Natural killer cell (primary cell): Measurements from ENCODE around the gene LHPP. TPM values are rescaled to one million over a fixed set of nuclear protein-coding genes. Genes with fewer than 3 reads are reported as not detected.

Source experiments
- ATAC-seq, 3 donors: fragments of 150-1000 bp in 2 of 3; fragments of 200-7000 bp in 1 of 3; cut with Tn5 transposase; 1 replicate in 1 of 3; 2 replicates in 2 of 3; pipeline ENCODE4 v1.10.0; 2021; ENCODE audit warnings: mild to moderate bottlenecking in 2 of 3, moderate library complexity in 2 of 3
- DNase-seq, 2 donors: peaks; one replicate each; pipeline versions ENCODE4 v3.0.0 to v3.0.0-alpha.2; 2013 to 2021; ENCODE audit warnings: mixed read lengths in 1 of 2
- H3K27ac ChIP-seq: one replicate; pipeline ENCODE4 v1.5.1; 2013; ENCODE audit warnings: mild to moderate bottlenecking, low read length
- H3K27me3 ChIP-seq: one replicate; pipeline ENCODE4 v1.6.1; 2013; ENCODE audit warnings: low read length; ENCODE audit not compliant: control insufficient read depth, insufficient read depth
- H3K36me3 ChIP-seq: one replicate; pipeline ENCODE4 v1.6.1; 2013; ENCODE audit warnings: low read length; ENCODE audit not compliant: control insufficient read depth, insufficient read depth
- H3K4me1 ChIP-seq: one replicate; pipeline ENCODE4 v1.6.1; 2013; ENCODE audit warnings: low read length; ENCODE audit not compliant: control insufficient read depth, insufficient read depth
- H3K4me3 ChIP-seq: one replicate; pipeline ENCODE4 v1.5.1; 2013; ENCODE audit warnings: low read length
- H3K9me3 ChIP-seq: one replicate; pipeline ENCODE4 v1.6.1; 2013; ENCODE audit warnings: low read length; ENCODE audit not compliant: control insufficient read depth, insufficient read depth
- H3K27ac Mint-ChIP-seq, 2 donors: one replicate each; pipeline ENCODE4 v1.8.0; 2022; ENCODE audit warnings: mild to moderate bottlenecking in 2 of 2, mixed read lengths in 2 of 2, moderate library complexity in 1 of 2
- H3K27me3 Mint-ChIP-seq, 2 donors: one replicate each; pipeline ENCODE4 v1.8.0; 2022; ENCODE audit warnings: low read depth in 2 of 2, mixed read lengths in 2 of 2
- H3K36me3 Mint-ChIP-seq: one replicate; pipeline ENCODE4 v1.8.0; 2022; ENCODE audit warnings: mixed read lengths
- H3K4me1 Mint-ChIP-seq, 2 donors: one replicate each; pipeline ENCODE4 v1.8.0; 2022; ENCODE audit warnings: mixed read lengths in 2 of 2
- H3K4me3 Mint-ChIP-seq: one replicate; pipeline ENCODE4 v1.8.0; 2022; ENCODE audit warnings: mild to moderate bottlenecking, moderate library complexity, mixed read lengths
- H3K9me3 Mint-ChIP-seq, 2 donors: one replicate each; pipeline ENCODE4 v1.8.0; 2022; ENCODE audit warnings: mixed read lengths in 2 of 2
- WGBS: methylation state at CpG from one replicate; pipeline ENCODE4 v1.1.7; 2013; ENCODE audit warnings: missing lambda C conversion rate; ENCODE audit not compliant: insufficient coverage; 5-methylcytosine and 5-hydroxymethylcytosine counted together
- intact Hi-C: fragments of 100-400 bp; cut with micrococcal nuclease; formaldehyde crosslinking; loops from one replicate; pipeline ENCODE4 v1.14.2; 2022
- total RNA-seq, 4 donors: library from RNA; stranded (reverse); fragments of 120-200 nt in 1 of 4; gene quantifications; one replicate each; pipeline versions ENCODE4 v1.2.3 to v1.2.4, GENCODE V29; 2013 to 2022
- TF ChIP-seq, protein P1 (sequence below): fragments of 200-600 bp; IDR thresholded peaks from one replicate; pipeline ENCODE4 v1.8.0; 2022; ENCODE audit warnings: antibody characterized with exemption

The LHPP gene
- total RNA-seq, 3 donors from 2014 or later (not counting 1 experiment from before 2014, with no cell fraction given): 12.3 to 19.3 (median 14.8) TPM

GRCh38 chr10:124520558-124521428 lies 59.2 kb downstream of the LHPP start:
- intact Hi-C loops: no loop called here
- H3K4me1 Mint-ChIP-seq: no peaks in the 10 kb centered on the region
- H3K36me3 Mint-ChIP-seq: no peaks in the 10 kb centered on the region
- DNase-seq (no peak), ATAC-seq (no peak)
- Histone ChIP-seq H3K4me1 (peaks cover 11% of the 10 kb centered on the region), H3K27me3 (no peaks in the 10 kb centered on the region), H3K27ac (no peak overlapping the region), H3K4me3 (no peak overlapping the region), H3K36me3 (no peaks in the 10 kb centered on the region), H3K9me3 (no peaks in the 10 kb centered on the region)
- H3K4me3 Mint-ChIP-seq: no peak overlapping the region
- WGBS: 90% methylated on average over 20 of the region's 20 CpGs
- TF ChIP-seq, protein P1, sequence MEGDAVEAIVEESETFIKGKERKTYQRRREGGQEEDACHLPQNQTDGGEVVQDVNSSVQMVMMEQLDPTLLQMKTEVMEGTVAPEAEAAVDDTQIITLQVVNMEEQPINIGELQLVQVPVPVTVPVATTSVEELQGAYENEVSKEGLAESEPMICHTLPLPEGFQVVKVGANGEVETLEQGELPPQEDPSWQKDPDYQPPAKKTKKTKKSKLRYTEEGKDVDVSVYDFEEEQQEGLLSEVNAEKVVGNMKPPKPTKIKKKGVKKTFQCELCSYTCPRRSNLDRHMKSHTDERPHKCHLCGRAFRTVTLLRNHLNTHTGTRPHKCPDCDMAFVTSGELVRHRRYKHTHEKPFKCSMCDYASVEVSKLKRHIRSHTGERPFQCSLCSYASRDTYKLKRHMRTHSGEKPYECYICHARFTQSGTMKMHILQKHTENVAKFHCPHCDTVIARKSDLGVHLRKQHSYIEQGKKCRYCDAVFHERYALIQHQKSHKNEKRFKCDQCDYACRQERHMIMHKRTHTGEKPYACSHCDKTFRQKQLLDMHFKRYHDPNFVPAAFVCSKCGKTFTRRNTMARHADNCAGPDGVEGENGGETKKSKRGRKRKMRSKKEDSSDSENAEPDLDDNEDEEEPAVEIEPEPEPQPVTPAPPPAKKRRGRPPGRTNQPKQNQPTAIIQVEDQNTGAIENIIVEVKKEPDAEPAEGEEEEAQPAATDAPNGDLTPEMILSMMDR: no peak
- no peaks in the 10 kb centered on the region for H3K9me3 Mint-ChIP-seq
- no peaks in the 10 kb centered on the region for H3K27me3 Mint-ChIP-seq
- H3K27ac Mint-ChIP-seq: no peak overlapping the region

- no peak for ATAC-seq
- H3K27ac ChIP-seq: no peak overlapping the region
These were observed 59.8 kb downstream of the LHPP start for GRCh38 chr10:124521429-124521871.

GRCh38 chr10:124522131-124522932 lies 60.7 kb downstream of the LHPP start:
- intact Hi-C loops: no loop called here
- no peaks in the 10 kb centered on the region for H3K27me3 Mint-ChIP-seq
- TF ChIP-seq, protein P1: no peak
- no peak overlapping the region for H3K27ac Mint-ChIP-seq
- Histone ChIP-seq H3K36me3 (no peaks in the 10 kb centered on the region), H3K9me3 (no peaks in the 10 kb centered on the region), H3K27ac (no peak overlapping the region), H3K27me3 (no peaks in the 10 kb centered on the region), H3K4me1 (peaks cover 16% of the 10 kb centered on the region), H3K4me3 (no peak overlapping the region)
- no peak overlapping the region for H3K4me3 Mint-ChIP-seq
- H3K4me1 Mint-ChIP-seq: no peaks in the 10 kb centered on the region
- H3K36me3 Mint-ChIP-seq: no peaks in the 10 kb centered on the region
- DNase-seq (no peak), ATAC-seq (no peak)
- 90% methylated on average over 13 of the region's 13 CpGs for WGBS
- H3K9me3 Mint-ChIP-seq: no peaks in the 10 kb centered on the region

More at GRCh38 chr10:124521429-124521871, 59.8 kb downstream of the LHPP start:
- H3K9me3 Mint-ChIP-seq: no peaks in the 10 kb centered on the region
- no peaks in the 10 kb centered on the region for H3K9me3 ChIP-seq
- no peak overlapping the region for H3K4me3 Mint-ChIP-seq
- peaks cover 11% of the 10 kb centered on the region for H3K4me1 ChIP-seq
- intact Hi-C loops: no loop called here
- H3K36me3 ChIP-seq: no peaks in the 10 kb centered on the region
- H3K4me1 Mint-ChIP-seq: no peaks in the 10 kb centered on the region
- 96% methylated on average over 13 of the region's 13 CpGs for WGBS
- no peaks in the 10 kb centered on the region for H3K27me3 ChIP-seq
- H3K27me3 Mint-ChIP-seq: no peaks in the 10 kb centered on the region
- TF ChIP-seq, protein P1: no peak
- H3K27ac Mint-ChIP-seq: no peak overlapping the region
- DNase-seq: no peak
- no peak overlapping the region for H3K4me3 ChIP-seq
- H3K36me3 Mint-ChIP-seq: no peaks in the 10 kb centered on the region
